Ectodermal cell (in vitro differentiated cells): Measurements from ENCODE around the gene CHN2.

Experiments used
- H3K27ac ChIP-seq: 2 replicates; pipeline ENCODE4 v1.7.0; 2013; ENCODE audit warnings: mild to moderate bottlenecking, low read depth, low read length; ENCODE audit not compliant: insufficient read depth, poor library complexity, severe bottlenecking
- H3K27me3 ChIP-seq: 2 replicates; pipeline ENCODE4 v1.7.0; 2013; ENCODE audit warnings: mild to moderate bottlenecking, low read length; ENCODE audit not compliant: insufficient read depth, control insufficient read depth, poor library complexity, severe bottlenecking
- H3K36me3 ChIP-seq: one replicate; pipeline ENCODE4 v1.7.0; 2013; ENCODE audit warnings: low read length; ENCODE audit not compliant: control insufficient read depth, insufficient read depth
- H3K4me1 ChIP-seq: one replicate; pipeline ENCODE4 v1.7.0; 2013; ENCODE audit warnings: low read length; ENCODE audit not compliant: control insufficient read depth, insufficient read depth
- H3K4me3 ChIP-seq: 2 replicates; pipeline ENCODE4 v1.7.0; 2013; ENCODE audit warnings: low read depth, low read length, control low read depth; ENCODE audit not compliant: insufficient read depth
- H3K9me3 ChIP-seq: 2 replicates; pipeline ENCODE4 v1.7.0; 2013; ENCODE audit warnings: mild to moderate bottlenecking, low read length, moderate library complexity; ENCODE audit not compliant: control insufficient read depth
- WGBS, 2 experiments: methylation state at CpG; one replicate each; pipeline ENCODE4 v1.1.7; 2013; ENCODE audit warnings: missing lambda C conversion rate in 2 of 2; 5-methylcytosine and 5-hydroxymethylcytosine counted together

CHN2 gene

GRCh38 chr7:29435167-29435566 is 240.6 kb downstream of the CHN2 start:
- H3K4me1 ChIP-seq = no peaks in the 10 kb centered on the region
- no peaks in the 10 kb centered on the region for H3K36me3 ChIP-seq
- H3K4me3 ChIP-seq = no peak overlapping the region
- no peaks in the 10 kb centered on the region for H3K27me3 ChIP-seq
- no peaks in the 10 kb centered on the region for H3K9me3 ChIP-seq
- no peak overlapping the region for H3K27ac ChIP-seq

- Histone ChIP-seq H3K36me3 (no peaks in the 10 kb centered on the region), H3K27me3 (no peaks in the 10 kb centered on the region), H3K4me3 (no peak overlapping the region), H3K27ac (no peak overlapping the region), H3K9me3 (no peaks in the 10 kb centered on the region), H3K4me1 (no peaks in the 10 kb centered on the region)
- 95 to 97% methylated on average over 2 to 3 of the region's 3 CpGs for WGBS, 2 experiments
Measured at GRCh38 chr7:29435902-29436301, 241.3 kb downstream of the CHN2 start.

- H3K36me3 ChIP-seq = no peaks in the 10 kb centered on the region
- WGBS, 2 experiments = 23 to 42% methylated on average over 3 of the region's 3 CpGs
- H3K27me3 ChIP-seq = no peaks in the 10 kb centered on the region
- no peak overlapping the region for H3K4me3 ChIP-seq
- peaks cover 15% of the 10 kb centered on the region for H3K4me1 ChIP-seq
- no peak overlapping the region for H3K27ac ChIP-seq
- no peaks in the 10 kb centered on the region for H3K9me3 ChIP-seq
Measured at GRCh38 chr7:29442146-29442545, 247.6 kb downstream of the CHN2 start.

- no peaks in the 10 kb centered on the region for H3K9me3 ChIP-seq
- H3K4me1 ChIP-seq = peaks cover 15% of the 10 kb centered on the region
- H3K4me3 ChIP-seq = no peak overlapping the region
- WGBS, 2 experiments = 56 to 90% methylated on average over 1 of the region's 1 CpG
- H3K27me3 ChIP-seq = no peaks in the 10 kb centered on the region
- no peaks in the 10 kb centered on the region for H3K36me3 ChIP-seq
- H3K27ac ChIP-seq = no peak overlapping the region
Measured at GRCh38 chr7:29443552-29443951, 249.0 kb downstream of the CHN2 start.

- H3K4me3 ChIP-seq = no peak overlapping the region
- H3K4me1 ChIP-seq = peaks cover 15% of the 10 kb centered on the region
- no peaks in the 10 kb centered on the region for H3K36me3 ChIP-seq
- H3K27me3 ChIP-seq = no peaks in the 10 kb centered on the region
- no peaks in the 10 kb centered on the region for H3K9me3 ChIP-seq
- H3K27ac ChIP-seq = no peak overlapping the region
- 94% methylated on average over 3 of the region's 3 CpGs for WGBS, 2 experiments
Measured at GRCh38 chr7:29444267-29444666, 249.7 kb downstream of the CHN2 start.

GRCh38 chr7:29445736-29446135 is 251.2 kb downstream of the CHN2 start:
- WGBS, 2 experiments = 81% methylated on average over 6 of the region's 6 CpGs
- Histone ChIP-seq H3K36me3 (no peaks in the 10 kb centered on the region), H3K4me3 (no peak overlapping the region), H3K27ac (no peak overlapping the region), H3K9me3 (no peaks in the 10 kb centered on the region), H3K4me1 (peaks cover 15% of the 10 kb centered on the region), H3K27me3 (no peaks in the 10 kb centered on the region)

- WGBS, 2 experiments = 97 to 98% methylated on average over 2 of the region's 3 CpGs
- Histone ChIP-seq H3K36me3 (no peaks in the 10 kb centered on the region), H3K27ac (no peak overlapping the region), H3K4me1 (peaks cover 20% of the 10 kb centered on the region), H3K27me3 (no peaks in the 10 kb centered on the region), H3K9me3 (no peaks in the 10 kb centered on the region), H3K4me3 (no peak overlapping the region)
Measured at GRCh38 chr7:29447828-29448227, 253.3 kb downstream of the CHN2 start.

- H3K4me3 ChIP-seq = no peak overlapping the region
- no peak overlapping the region for H3K27ac ChIP-seq
- H3K27me3 ChIP-seq = no peaks in the 10 kb centered on the region
- peaks cover 20% of the 10 kb centered on the region for H3K4me1 ChIP-seq
- 91 to 92% methylated on average over 3 of the region's 3 CpGs for WGBS, 2 experiments
- no peaks in the 10 kb centered on the region for H3K36me3 ChIP-seq
- no peaks in the 10 kb centered on the region for H3K9me3 ChIP-seq
Measured at GRCh38 chr7:29449569-29450260, 255.1 kb downstream of the CHN2 start.

- Histone ChIP-seq H3K36me3 (no peaks in the 10 kb centered on the region), H3K27me3 (no peaks in the 10 kb centered on the region), H3K4me3 (no peak overlapping the region), H3K9me3 (no peaks in the 10 kb centered on the region), H3K27ac (no peak overlapping the region), H3K4me1 (peaks cover 24% of the 10 kb centered on the region)
- WGBS, 2 experiments = 83 to 91% methylated on average over 1 to 2 of the region's 2 CpGs
Measured at GRCh38 chr7:29453021-29453420, 258.4 kb downstream of the CHN2 start.

GRCh38 chr7:29454464-29454863 is 259.9 kb downstream of the CHN2 start:
- H3K4me1 ChIP-seq = peaks cover 30% of the 10 kb centered on the region
- 95 to 96% methylated on average over 4 of the region's 4 CpGs for WGBS, 2 experiments

More at GRCh38 chr7:29454464-29454863, 259.9 kb downstream of the CHN2 start:
- H3K9me3 ChIP-seq = no peaks in the 10 kb centered on the region
- H3K4me3 ChIP-seq = no peak overlapping the region
- H3K36me3 ChIP-seq = no peaks in the 10 kb centered on the region
- H3K27ac ChIP-seq = no peak overlapping the region
- H3K27me3 ChIP-seq = peaks cover under 1% of the 10 kb centered on the region
